ENCODE measurements around the gene RO60.
"Not testable (repeated sequence)": the region's sequence is repeated elsewhere in the genome, so short reads cannot be mapped to it uniquely, and the experiment has no call there.

Gene RO60

DNA sequence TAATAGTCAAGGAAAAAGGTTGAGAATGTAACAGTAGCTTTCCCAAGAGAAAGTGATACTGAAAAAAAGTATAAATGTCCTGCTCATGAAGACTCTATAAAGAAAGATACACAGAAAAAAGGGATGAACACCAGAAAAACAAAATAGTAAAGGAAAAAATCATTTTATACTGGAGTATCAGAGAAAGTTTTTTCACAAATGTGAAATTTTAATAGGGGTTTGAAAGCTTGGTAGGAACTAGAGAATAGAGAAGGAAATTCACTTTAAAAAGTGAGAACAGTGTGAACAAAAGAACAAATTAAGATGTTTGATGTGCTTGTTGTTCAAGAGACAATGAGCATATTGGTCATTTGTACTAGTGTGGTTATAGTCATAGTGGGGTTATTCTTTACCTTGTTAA lies 25.8 kb upstream of the RO60 start:
- Histone ChIP-seq H3K9me3 (ENCODE audit: insufficient read depth, low read depth, low read length) (no peaks in the 10 kb centered on the region), H3K27me3 (ENCODE audit: insufficient read depth, low read length) (no peaks in the 10 kb centered on the region), H3K9ac (ENCODE audit: low read depth, low read length) (no peak overlapping the region), H3K4me3 (ENCODE audit: low read length) (no peak overlapping the region), H3K36me3 (ENCODE audit: insufficient read depth, low read depth, low read length) (peaks cover 7% of the 10 kb centered on the region; the same call in 1 of the 2 replicates), H3K4me1 (ENCODE audit: insufficient read depth, low read length) (no peaks in the 10 kb centered on the region), H3K27ac (ENCODE audit: low read length) (no peak overlapping the region)

- H3K27ac ChIP-seq (ENCODE audit: low read length), result no peak overlapping the region
Measured at GRCh38 chr1:193036337-193037047, 22.9 kb upstream of the RO60 start.

DNA sequence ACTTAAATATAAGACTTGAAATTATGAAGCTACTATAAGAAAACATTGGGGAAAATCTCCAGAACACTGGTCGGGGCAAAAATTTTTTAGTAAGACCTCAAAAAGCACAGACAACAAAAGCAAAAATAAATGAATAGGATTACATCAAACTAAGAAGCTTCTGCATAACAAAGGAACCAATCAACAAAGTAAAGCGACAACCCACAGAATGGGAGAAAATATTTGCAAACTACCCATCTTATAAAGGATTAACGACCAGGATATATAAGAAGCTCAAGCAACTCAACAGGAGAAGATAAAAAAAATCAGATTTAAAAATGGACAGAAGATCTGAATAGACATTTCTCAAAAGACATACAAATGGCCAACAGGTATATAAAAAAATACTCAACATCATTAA lies 19.4 kb upstream of the RO60 start:
- no peak overlapping the region for H3K9ac ChIP-seq (ENCODE audit: low read depth, low read length)
- H3K27ac ChIP-seq (ENCODE audit: low read length), result no peak overlapping the region
- peaks cover 11% of the 10 kb centered on the region; the same call in 1 of the 2 replicates for H3K36me3 ChIP-seq (ENCODE audit: insufficient read depth, low read depth, low read length)
- no peak overlapping the region for H3K4me3 ChIP-seq (ENCODE audit: low read length)
- H3K27me3 ChIP-seq (ENCODE audit: insufficient read depth, low read length), result no peaks in the 10 kb centered on the region
- H3K4me1 ChIP-seq (ENCODE audit: insufficient read depth, low read length), result no peaks in the 10 kb centered on the region
- H3K9me3 ChIP-seq (ENCODE audit: insufficient read depth, low read depth, low read length), result no peaks in the 10 kb centered on the region

More at GRCh38 chr1:193036337-193037047, 22.9 kb upstream of the RO60 start:
- Histone ChIP-seq H3K4me3 (ENCODE audit: low read length) (no peak overlapping the region), H3K9me3 (ENCODE audit: insufficient read depth, low read depth, low read length) (no peaks in the 10 kb centered on the region), H3K36me3 (ENCODE audit: insufficient read depth, low read depth, low read length) (no peaks in the 10 kb centered on the region), H3K9ac (ENCODE audit: low read depth, low read length) (no peak overlapping the region), H3K27me3 (ENCODE audit: insufficient read depth, low read length) (no peaks in the 10 kb centered on the region), H3K4me1 (ENCODE audit: insufficient read depth, low read length) (no peaks in the 10 kb centered on the region)

DNA sequence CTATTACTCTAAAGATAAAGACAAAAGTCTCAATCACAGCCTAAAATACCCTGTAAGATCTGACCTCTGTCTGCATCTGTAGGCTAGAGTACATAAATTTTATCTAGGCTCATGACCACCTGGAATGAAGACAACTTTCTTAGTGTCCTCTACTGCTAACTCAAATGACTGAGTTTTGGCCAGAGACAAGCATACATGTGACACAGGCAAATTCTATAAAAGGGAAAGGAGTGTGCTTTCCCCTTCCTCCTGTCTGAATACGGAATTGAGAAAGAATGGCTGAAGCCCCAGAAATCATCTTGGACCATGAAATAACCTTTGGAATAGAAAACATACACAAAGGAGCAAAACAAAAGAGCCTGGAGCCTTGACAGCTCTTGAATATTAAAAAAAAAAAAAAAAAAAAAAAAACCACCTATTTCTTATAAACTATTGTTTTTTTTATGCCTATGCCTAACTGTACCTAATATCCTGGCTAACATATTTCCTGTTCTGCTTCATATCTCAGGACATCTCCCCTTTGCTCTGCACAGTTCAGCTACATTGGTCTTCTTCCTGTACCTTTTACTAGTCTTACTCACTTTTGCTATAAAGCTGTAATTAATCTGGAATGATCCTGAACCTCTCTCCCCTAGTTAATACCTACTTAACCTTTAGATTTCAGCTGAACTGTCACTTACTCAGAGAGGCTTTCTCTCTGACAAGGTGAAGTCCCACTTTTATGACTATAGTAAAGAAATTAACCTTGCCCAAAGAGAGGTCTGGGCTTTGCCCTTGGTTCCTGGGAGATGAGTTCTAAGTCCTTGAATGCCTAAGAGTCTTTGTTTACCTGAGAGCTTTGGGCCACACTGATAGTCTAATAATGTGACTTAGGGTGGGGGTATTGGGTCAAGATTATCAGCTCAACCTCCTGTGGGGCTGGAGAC lies 16.4 kb upstream of the RO60 start:
- H3K4me3 ChIP-seq (ENCODE audit: low read length), result no peak overlapping the region
- H3K36me3 ChIP-seq (ENCODE audit: insufficient read depth, low read depth, low read length), result peaks cover 35% of the 10 kb centered on the region
- H3K27ac ChIP-seq (ENCODE audit: low read length), result no peak overlapping the region
- H3K27me3 ChIP-seq (ENCODE audit: insufficient read depth, low read length), result no peaks in the 10 kb centered on the region
- peaks cover 7% of the 10 kb centered on the region; the same call in 1 of the 2 replicates for H3K4me1 ChIP-seq (ENCODE audit: insufficient read depth, low read length)
- H3K9me3 ChIP-seq (ENCODE audit: insufficient read depth, low read depth, low read length), result no peaks in the 10 kb centered on the region
- no peak overlapping the region for H3K9ac ChIP-seq (ENCODE audit: low read depth, low read length)

DNA sequence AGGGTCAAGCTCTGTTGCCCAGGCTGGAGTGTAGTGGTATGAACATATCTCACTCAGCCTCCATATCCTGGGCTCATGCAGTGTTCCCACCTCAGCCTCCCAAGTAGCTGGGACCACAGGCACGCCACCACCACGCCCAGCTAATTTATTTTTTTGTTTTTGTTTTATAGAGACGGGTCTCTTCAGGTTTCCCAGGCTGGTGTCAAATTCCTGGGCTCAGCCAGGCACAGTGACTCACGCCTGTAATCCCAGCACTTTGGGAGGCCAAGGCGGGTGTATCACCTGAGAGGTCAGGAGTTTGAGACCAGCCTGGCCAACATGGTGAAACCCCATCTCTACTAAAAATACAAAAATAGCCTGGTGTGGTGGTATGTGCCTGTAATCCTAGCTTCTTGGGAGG lies 10.5 kb upstream of the RO60 start:
- H3K9me3 ChIP-seq (ENCODE audit: insufficient read depth, low read depth, low read length); H3K4me3 ChIP-seq (ENCODE audit: low read length); H3K4me1 ChIP-seq (ENCODE audit: insufficient read depth, low read length); H3K27ac ChIP-seq (ENCODE audit: low read length); H3K27me3 ChIP-seq (ENCODE audit: insufficient read depth, low read length); H3K9ac ChIP-seq (ENCODE audit: low read depth, low read length): not testable (repeated sequence)
- H3K36me3 ChIP-seq (ENCODE audit: insufficient read depth, low read depth, low read length), result peaks cover 59% of the 10 kb centered on the region

GRCh38 chr1:193054169-193054675 lies 5.2 kb upstream of the RO60 start:
- H3K36me3 ChIP-seq (ENCODE audit: insufficient read depth, low read depth, low read length), result peaks cover 18% of the 10 kb centered on the region
- H3K27me3 ChIP-seq (ENCODE audit: insufficient read depth, low read length), result no peaks in the 10 kb centered on the region
- no peaks in the 10 kb centered on the region for H3K4me1 ChIP-seq (ENCODE audit: insufficient read depth, low read length)
- H3K9me3 ChIP-seq (ENCODE audit: insufficient read depth, low read depth, low read length), result no peaks in the 10 kb centered on the region
- H3K4me3 ChIP-seq (ENCODE audit: low read length), result no peak overlapping the region
- H3K27ac ChIP-seq (ENCODE audit: low read length), result no peak overlapping the region
- H3K9ac ChIP-seq (ENCODE audit: low read depth, low read length), result no peak overlapping the region

DNA sequence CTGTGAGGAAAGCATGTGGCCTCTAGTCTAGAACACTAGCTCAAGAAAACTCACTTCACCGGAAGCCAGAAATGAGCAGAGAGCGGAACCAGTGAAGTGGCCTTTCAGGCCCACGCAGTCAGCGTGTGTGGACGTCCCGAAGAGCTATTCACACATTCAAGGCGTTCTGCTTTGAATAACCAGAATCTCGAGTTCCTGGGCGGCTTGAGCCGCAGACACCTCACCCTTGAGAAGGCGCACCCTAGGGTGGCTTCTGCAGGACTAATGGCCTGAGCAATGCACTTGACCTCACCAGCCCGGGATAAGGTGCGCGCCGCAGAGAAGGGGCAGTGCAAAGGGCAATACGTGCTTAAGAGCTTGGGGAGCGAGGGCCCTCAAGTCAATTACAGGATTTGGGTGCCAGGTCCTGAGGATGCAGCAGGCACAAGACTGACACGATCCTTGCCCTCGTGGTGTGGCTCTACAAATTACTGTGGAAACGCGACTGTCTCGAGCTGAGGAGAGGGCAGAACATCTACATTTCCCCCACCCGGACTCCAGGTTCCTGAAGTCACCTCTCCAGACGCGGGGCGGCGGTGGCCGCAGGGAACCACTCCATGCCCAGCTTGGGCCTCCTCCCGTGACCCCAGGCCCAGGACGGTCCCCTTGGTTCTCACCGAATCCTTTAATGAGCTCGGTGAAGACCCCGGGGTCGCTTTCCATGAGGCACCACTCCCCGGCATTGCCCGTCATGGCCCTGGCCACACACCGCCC lies 707 bp upstream of the RO60 start:
- Histone ChIP-seq H3K9me3 (ENCODE audit: insufficient read depth, low read depth, low read length) (no peaks in the 10 kb centered on the region), H3K36me3 (ENCODE audit: insufficient read depth, low read depth, low read length) (no peaks in the 10 kb centered on the region), H3K4me1 (ENCODE audit: insufficient read depth, low read length) (peaks cover 5% of the 10 kb centered on the region; the same call in 1 of the 2 replicates), H3K9ac (ENCODE audit: low read depth, low read length) (peak overlapping the region; percentile 97), H3K4me3 (ENCODE audit: low read length) (peak overlapping the region; percentile 96), H3K27ac (ENCODE audit: low read length) (peak overlapping the region; percentile 97), H3K27me3 (ENCODE audit: insufficient read depth, low read length) (no peaks in the 10 kb centered on the region)

DNA sequence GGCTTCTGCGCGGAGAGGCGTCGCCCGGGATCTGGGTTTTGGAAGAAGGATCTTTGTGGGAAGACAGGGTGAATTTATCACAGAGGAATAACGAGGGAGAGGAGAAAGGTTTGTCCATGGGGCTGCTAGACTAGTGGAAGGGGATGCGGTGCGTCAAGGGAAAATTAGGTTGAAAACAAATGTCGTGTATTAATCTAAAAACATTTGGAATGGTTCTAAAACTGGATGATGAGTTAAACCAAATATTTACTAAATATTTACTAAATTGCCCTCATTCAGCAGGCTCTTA lies 647 bp downstream of the RO60 start:
- Histone ChIP-seq H3K9me3 (ENCODE audit: insufficient read depth, low read depth, low read length) (no peaks in the 10 kb centered on the region), H3K36me3 (ENCODE audit: insufficient read depth, low read depth, low read length) (no peaks in the 10 kb centered on the region), H3K4me1 (ENCODE audit: insufficient read depth, low read length) (peaks cover 5% of the 10 kb centered on the region; the same call in 1 of the 2 replicates), H3K9ac (ENCODE audit: low read depth, low read length) (peak overlapping the region; percentile 97), H3K27ac (ENCODE audit: low read length) (peak overlapping the region; percentile 98), H3K4me3 (ENCODE audit: low read length) (peak overlapping the region; percentile 96), H3K27me3 (ENCODE audit: insufficient read depth, low read length) (no peaks in the 10 kb centered on the region)

DNA sequence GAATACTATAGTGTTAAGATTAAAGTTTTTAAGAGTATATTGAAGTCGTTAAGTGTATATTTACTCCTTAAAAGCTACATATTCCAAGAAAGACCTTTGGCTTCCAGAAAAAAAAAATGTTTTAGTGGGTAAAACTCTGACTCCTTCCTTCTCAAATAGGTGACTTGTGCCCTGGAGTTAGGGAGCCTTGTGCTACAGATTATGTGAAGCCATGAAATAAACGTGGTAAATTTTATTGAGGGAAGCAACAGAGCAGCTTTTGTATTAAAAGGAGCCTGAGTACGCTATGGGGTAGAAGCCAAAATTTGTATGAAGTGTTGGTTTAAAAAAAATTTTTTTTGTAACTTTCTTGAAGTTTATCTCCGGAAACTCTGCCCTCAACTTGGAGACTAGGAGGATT lies 994 bp downstream of the RO60 start:
- Histone ChIP-seq H3K36me3 (ENCODE audit: insufficient read depth, low read depth, low read length) (no peaks in the 10 kb centered on the region), H3K4me3 (ENCODE audit: low read length) (peak overlapping the region; percentile 96), H3K27me3 (ENCODE audit: insufficient read depth, low read length) (no peaks in the 10 kb centered on the region), H3K9me3 (ENCODE audit: insufficient read depth, low read depth, low read length) (no peaks in the 10 kb centered on the region), H3K9ac (ENCODE audit: low read depth, low read length) (peak overlapping the region; percentile 97), H3K4me1 (ENCODE audit: insufficient read depth, low read length) (peaks cover 5% of the 10 kb centered on the region; the same call in 1 of the 2 replicates), H3K27ac (ENCODE audit: low read length) (peak overlapping the region; percentile 98)

DNA sequence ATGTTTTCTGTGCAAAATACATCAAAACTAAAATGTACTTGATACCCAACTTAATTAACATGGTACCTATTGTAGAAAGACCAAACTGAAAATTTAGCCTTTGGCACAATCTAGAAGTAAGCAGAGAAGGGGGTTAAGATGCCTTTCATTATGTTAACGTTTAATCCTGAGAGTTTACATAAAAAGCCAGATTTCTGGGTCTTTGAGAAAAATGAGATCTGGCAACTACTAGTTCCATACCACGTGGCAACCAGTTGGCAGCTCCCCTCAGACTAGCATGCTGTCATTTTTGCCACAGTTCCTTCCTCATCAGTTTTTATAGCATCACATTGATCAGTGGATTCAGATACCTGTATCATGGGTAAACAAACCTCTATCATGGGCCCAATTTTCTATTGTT lies 1.5 kb downstream of the RO60 start:
- H3K4me1 ChIP-seq (ENCODE audit: insufficient read depth, low read length), result peaks cover 5% of the 10 kb centered on the region; the same call in 1 of the 2 replicates
- no peaks in the 10 kb centered on the region for H3K9me3 ChIP-seq (ENCODE audit: insufficient read depth, low read depth, low read length)
- no peaks in the 10 kb centered on the region for H3K36me3 ChIP-seq (ENCODE audit: insufficient read depth, low read depth, low read length)
- H3K9ac ChIP-seq (ENCODE audit: low read depth, low read length), result peak overlapping the region; percentile 97; the same call in 1 of the 2 replicates
- no peaks in the 10 kb centered on the region for H3K27me3 ChIP-seq (ENCODE audit: insufficient read depth, low read length)
- no peak overlapping the region for H3K27ac ChIP-seq (ENCODE audit: low read length)
- H3K4me3 ChIP-seq (ENCODE audit: low read length), result peak overlapping the region; percentile 96

- Histone ChIP-seq H3K36me3 (ENCODE audit: insufficient read depth, low read depth, low read length) (no peaks in the 10 kb centered on the region), H3K27me3 (ENCODE audit: insufficient read depth, low read length) (no peaks in the 10 kb centered on the region), H3K4me3 (ENCODE audit: low read length) (no peak overlapping the region), H3K27ac (ENCODE audit: low read length) (no peak overlapping the region), H3K4me1 (ENCODE audit: insufficient read depth, low read length) (peaks cover 5% of the 10 kb centered on the region; the same call in 1 of the 2 replicates), H3K9ac (ENCODE audit: low read depth, low read length) (no peak overlapping the region), H3K9me3 (ENCODE audit: insufficient read depth, low read depth, low read length) (no peaks in the 10 kb centered on the region)
Measured at GRCh38 chr1:193062698-193063463, 3.5 kb downstream of the RO60 start.
